ENCODE results near the gene CAPN10.

DNA sequence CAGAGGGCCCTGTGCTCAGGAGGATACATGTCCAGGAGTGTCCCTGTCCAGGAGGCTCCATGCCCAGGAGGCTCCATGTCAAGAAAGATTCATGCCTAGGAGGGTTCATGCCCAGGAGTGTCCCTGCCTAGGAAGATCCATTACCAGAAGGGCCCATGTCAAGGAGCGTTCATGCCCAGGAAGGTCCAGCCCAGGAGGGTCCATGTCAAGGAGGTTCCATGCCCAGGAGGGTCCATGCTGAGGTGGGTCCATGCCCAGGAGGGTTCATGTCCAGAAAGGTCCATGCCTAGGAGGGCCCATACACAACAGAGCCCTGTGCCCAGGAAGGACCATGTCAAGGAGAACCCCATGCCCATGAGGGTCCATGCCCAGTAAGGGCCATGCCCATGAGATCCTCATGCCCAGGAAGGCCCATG is 45.8 kb downstream of the CAPN10 start:
- TF ChIP-seq, protein P1, sequence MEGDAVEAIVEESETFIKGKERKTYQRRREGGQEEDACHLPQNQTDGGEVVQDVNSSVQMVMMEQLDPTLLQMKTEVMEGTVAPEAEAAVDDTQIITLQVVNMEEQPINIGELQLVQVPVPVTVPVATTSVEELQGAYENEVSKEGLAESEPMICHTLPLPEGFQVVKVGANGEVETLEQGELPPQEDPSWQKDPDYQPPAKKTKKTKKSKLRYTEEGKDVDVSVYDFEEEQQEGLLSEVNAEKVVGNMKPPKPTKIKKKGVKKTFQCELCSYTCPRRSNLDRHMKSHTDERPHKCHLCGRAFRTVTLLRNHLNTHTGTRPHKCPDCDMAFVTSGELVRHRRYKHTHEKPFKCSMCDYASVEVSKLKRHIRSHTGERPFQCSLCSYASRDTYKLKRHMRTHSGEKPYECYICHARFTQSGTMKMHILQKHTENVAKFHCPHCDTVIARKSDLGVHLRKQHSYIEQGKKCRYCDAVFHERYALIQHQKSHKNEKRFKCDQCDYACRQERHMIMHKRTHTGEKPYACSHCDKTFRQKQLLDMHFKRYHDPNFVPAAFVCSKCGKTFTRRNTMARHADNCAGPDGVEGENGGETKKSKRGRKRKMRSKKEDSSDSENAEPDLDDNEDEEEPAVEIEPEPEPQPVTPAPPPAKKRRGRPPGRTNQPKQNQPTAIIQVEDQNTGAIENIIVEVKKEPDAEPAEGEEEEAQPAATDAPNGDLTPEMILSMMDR (IDR thresholded peaks at IDR 0.05) = no peak
- TF ChIP-seq POLR2A (IDR thresholded peaks at IDR 0.05) = no peak
